K562 (cell line): ENCODE results near the gene SMIM41. TPM values are rescaled to one million over a fixed set of nuclear protein-coding genes. Genes with fewer than 3 reads are reported as not detected.

ENCODE experiments used
- ATAC-seq: fragments of 200-7000 bp; cut with Tn5 transposase; 3 replicates; pipeline ENCODE4 v1.9.1; 2020; ENCODE audit warnings: moderate library complexity
- BruUV-seq: library from RNA; stranded (reverse); fragments of 400-500 nt; replicated peaks from 2 replicates; lab custom pipeline; 2021; lab: Mats Ljungman, UMichigan
- CTCF ChIA-PET: fragments of 300-600 bp; formaldehyde crosslinking; extraction: SDS; loops from one replicate; lab custom pipeline; 2021; ENCODE audit warnings: low intra/inter-chr PET ratio; lab: Yijun Ruan, JAX
- POLR2A ChIA-PET: fragments of 300-600, 350-650 bp; sonication (Branson Sonifier 250); formaldehyde crosslinking; extraction: SDS; loops from one replicate; lab custom pipeline; 2021; ENCODE audit warnings: antibody characterized with exemption, inconsistent platforms; lab: Yijun Ruan, JAX
- DNase-seq, 4 experiments: peaks; one replicate each; pipeline versions ENCODE4 v3.0.0 to v3.0.0-alpha.2; 2011 to 2018; ENCODE audit warnings: low spot score in 3 of 4, mixed read lengths in 3 of 4; ENCODE audit errors: extremely low read depth in 1 of 4
- FAIRE-seq: peaks from 2 replicates; lab custom pipeline; 2011; peaks lifted over from hg19 to GRCh38; lab: Jason Lieb, UNC
- H2AFZ ChIP-seq: 2 replicates; pipeline ENCODE4 v1.6.0; 2011; ENCODE audit warnings: low read depth, low read length, control low read depth, inconsistent platforms
- H3K27ac ChIP-seq: fragments of 200-600 bp; 3 replicates; pipeline ENCODE4 v1.8.0; 2011; ENCODE audit warnings: low read depth, mild to moderate bottlenecking, control low read depth, inconsistent platforms, low read length, moderate library complexity, mixed read lengths; ENCODE audit errors: extremely low read depth
- H3K27me3 ChIP-seq, 2 experiments: fragments of 300-600 bp in 1 of 2; 2 replicates in 1 of 2; 3 replicates in 1 of 2; pipeline versions ENCODE4 v1.6.0 to v1.8.0; 2011; ENCODE audit warnings: inconsistent platforms in 2 of 2, low read length in 2 of 2, mild to moderate bottlenecking in 1 of 2, mixed read lengths in 1 of 2, moderate library complexity in 1 of 2; ENCODE audit not compliant: control insufficient read depth in 2 of 2, insufficient read depth in 2 of 2
- H3K36me3 ChIP-seq: fragments of 300-600 bp; 3 replicates; pipeline ENCODE4 v1.8.0; 2011; ENCODE audit warnings: mild to moderate bottlenecking, low read length, inconsistent platforms; ENCODE audit not compliant: control insufficient read depth, insufficient read depth
- H3K4me1 ChIP-seq, 2 experiments: fragments of 200-600 bp in 1 of 2; replicated peaks in 1 of 2; 2 replicates in 1 of 2; 3 replicates in 1 of 2; pipeline versions ENCODE4 v1.5.1 to v1.8.0; 2011; ENCODE audit warnings: inconsistent platforms in 2 of 2, low read length in 2 of 2, mild to moderate bottlenecking in 1 of 2, mixed read lengths in 1 of 2, moderate library complexity in 1 of 2; ENCODE audit not compliant: control insufficient read depth in 2 of 2, insufficient read depth in 2 of 2
- H3K4me2 ChIP-seq: 2 replicates; pipeline ENCODE4 v1.6.1; 2011; ENCODE audit warnings: low read length, control low read depth, inconsistent platforms, mixed read lengths; ENCODE audit not compliant: insufficient read depth
- H3K4me3 ChIP-seq: fragments of 200-600 bp; sonication (generic), shearing (Covaris generic); 2 replicates; pipeline ENCODE4 v1.5.1; 2016; ENCODE audit warnings: control low read depth, inconsistent platforms
- H3K79me2 ChIP-seq: fragments of 200-600 bp; 3 replicates; pipeline ENCODE4 v1.8.0; 2011; ENCODE audit warnings: low read length, inconsistent platforms; ENCODE audit not compliant: control insufficient read depth, insufficient read depth
- H3K9ac ChIP-seq, 2 experiments: 2 replicates each; pipeline versions ENCODE4 v1.6.0 to v1.6.1; 2011; ENCODE audit warnings: low read depth in 2 of 2, low read length in 2 of 2, control low read depth in 1 of 2, inconsistent platforms in 1 of 2, mild to moderate bottlenecking in 1 of 2, mixed read lengths in 1 of 2; ENCODE audit not compliant: insufficient read depth in 1 of 2
- H3K9me1 ChIP-seq: one replicate; pipeline ENCODE4 v1.6.0; 2011; ENCODE audit warnings: inconsistent platforms, mild to moderate bottlenecking, low read length, moderate library complexity; ENCODE audit not compliant: control insufficient read depth, insufficient read depth
- H3K9me3 ChIP-seq: replicated peaks from 2 replicates; pipeline ENCODE4 v1.5.1; 2011; ENCODE audit warnings: low read depth, low read length, inconsistent platforms; ENCODE audit not compliant: control insufficient read depth, insufficient read depth
- H4K20me1 ChIP-seq: replicated peaks from 2 replicates; pipeline ENCODE4 v1.6.1; 2011; ENCODE audit warnings: low read length, inconsistent platforms, mixed read lengths; ENCODE audit not compliant: control insufficient read depth, insufficient read depth
- ARID2 ChIP-seq: fragments of 450-650 bp; IDR thresholded peaks from 2 replicates; pipeline ENCODE4 v1.6.1; 2017; ENCODE audit warnings: antibody characterized with exemption, mild to moderate bottlenecking
- WGBS: fragments of 100-300 bp; shearing (Covaris generic); methylation state at CpG from one replicate; pipeline ENCODE4 v1.1.6; 2016; ENCODE audit warnings: low coverage, mixed read lengths; ENCODE audit not compliant: insufficient coverage; ENCODE audit errors: missing lambda C conversion rate; 5-methylcytosine and 5-hydroxymethylcytosine counted together
- in situ Hi-C: fragments of 300-500 bp; cut with MboI; formaldehyde crosslinking; loops from 4 replicates; pipeline ENCODE4 v1.15.0; 2018; ENCODE audit warnings: inconsistent platforms, mixed read lengths
- intact Hi-C: fragments of 100-400 bp; cut with micrococcal nuclease; formaldehyde crosslinking; loops from 2 replicates; pipeline ENCODE4 v1.14.2; 2022
- polyA plus RNA-seq, 8 experiments: library from polyadenylated mRNA; depleted of rRNA in 4 of 8; stranded (reverse) in 5 of 8; unstranded in 3 of 8; fragments of >200 nt; fragmentation: Nextera tagmentation in 2 of 8; fragmentation: Illumina TruSeq in 1 of 8; extraction: Ambion mirVana in 2 of 8; extraction: Trizol in 1 of 8; gene quantifications; 2 replicates each; pipeline versions ENCODE4 v1.2.1 to v1.2.3, GENCODE V29; 2011 to 2014; ENCODE audit warnings: inconsistent platforms in 1 of 8, missing spikeins in 1 of 8
- total RNA-seq, 7 experiments: library from RNA; depleted of rRNA in 6 of 7; stranded (reverse); fragments of >200 nt in 6 of 7; fragmentation: Illumina TruSeq in 2 of 7; extraction: Trizol in 2 of 7; gene quantifications; 2 replicates each; pipeline versions ENCODE4 v1.2.1 to v1.2.3, GENCODE V29; 2011 to 2021; ENCODE audit warnings: low replicate concordance in 1 of 7

SMIM41 gene
- total and polyA plus RNA-seq, 9 of the 15 experiments (the other 6 are each of a cell fraction or from before 2014, with no cell fraction given): not detected

GRCh38 chr12:52054833-52055730, 24.4 kb upstream of the SMIM41 start:
- no peak overlapping the region for H3K4me3 ChIP-seq
- no peak for ATAC-seq
- 53% methylated on average over 19 of the region's 21 CpGs for whole genome bisulfite sequencing
- no peak overlapping the region for H3K4me2 ChIP-seq
- BruUV-seq: no TSS peak
- no peak overlapping the region for H3K27ac ChIP-seq
- no peaks in the 10 kb centered on the region for H3K36me3 ChIP-seq
- no peaks in the 10 kb centered on the region for H3K9me3 ChIP-seq
- intact Hi-C loops (no loop called here), in situ Hi-C loops (no loop called here)
- peaks cover 0 to 16% of the 10 kb centered on the region in 2 experiments; a peak in 3 of 5 replicates for H3K27me3 ChIP-seq
- no peak for DNase-seq
- H3K9me1 ChIP-seq: no peaks in the 10 kb centered on the region
- peaks cover 19 to 40% of the 10 kb centered on the region in 2 experiments for H3K4me1 ChIP-seq
- peaks cover 6% of the 10 kb centered on the region; the same call in 1 of the 2 replicates for H4K20me1 ChIP-seq
- no peak for TF ChIP-seq ARID2
- POLR2A ChIA-PET: interaction anchor here (1.0 kb wide), 2 partner anchors 14 to 20 kb away, joined by 4 read pairs; no protein-coding TSS in a partner anchor
- H3K9ac ChIP-seq: no peak overlapping the region
- no peaks in the 10 kb centered on the region for H3K79me2 ChIP-seq
- CTCF ChIA-PET: interaction anchor here (0.6 kb wide), 1 partner anchor 1897 kb away, joined by 3 read pairs; no protein-coding TSS in a partner anchor
- FAIRE-seq: no peak
- no peak overlapping the region for H2AFZ ChIP-seq
